Measurements from ENCODE around the gene ACSL6. TPM values are rescaled to one million over a fixed set of nuclear protein-coding genes. Genes with fewer than 3 reads are reported as not detected.

The ACSL6 gene
- total RNA-seq, 2 donors from 2014 or later, result 0.23 to 7.9 TPM

DNA sequence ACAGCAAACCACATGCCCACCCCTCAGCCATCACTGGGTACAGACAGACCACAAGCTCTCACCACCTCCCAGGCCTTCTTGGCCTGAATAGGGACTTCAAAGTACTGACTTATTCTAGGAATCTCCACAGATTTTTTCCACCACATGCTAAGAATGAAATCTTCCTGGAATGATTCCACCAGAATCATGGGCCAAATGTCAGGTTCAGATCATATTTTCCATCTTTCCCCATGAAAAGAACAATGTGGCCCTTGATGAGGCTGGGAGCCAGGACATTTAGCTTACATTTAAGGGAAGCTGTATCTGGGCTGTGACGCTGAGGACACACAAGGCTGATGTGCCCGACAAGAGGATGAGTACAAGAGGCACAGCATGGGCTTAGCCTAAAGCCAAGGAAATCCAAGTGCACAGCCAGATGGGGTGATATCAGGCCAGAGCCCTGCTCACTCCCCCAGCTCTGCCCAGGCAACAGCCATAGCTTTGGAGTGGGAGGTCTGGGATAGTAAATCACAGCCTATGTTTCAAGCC is 28.1 kb downstream of the ACSL6 start:
- Histone ChIP-seq H3K36me3 (no peaks in the 10 kb centered on the region), H3K4me3 (no peak overlapping the region), H3K27ac (no peak overlapping the region), H3K4me1 (replicated peaks) (no peaks in the 10 kb centered on the region), H3K27me3 (replicated peaks; ENCODE audit: insufficient read depth) (no peaks in the 10 kb centered on the region), H3K9me3 (no peaks in the 10 kb centered on the region)
- intact Hi-C loops (cut with DNase I), result no loop called here
- WGBS, result 70% methylated on average over 2 of the region's 2 CpGs
- TF ChIP-seq POLR2A (IDR thresholded peaks at IDR 0.05) (no peak), POLR2AphosphoS5 (IDR thresholded peaks at IDR 0.05) (no peak)
- TF ChIP-seq, protein P1, sequence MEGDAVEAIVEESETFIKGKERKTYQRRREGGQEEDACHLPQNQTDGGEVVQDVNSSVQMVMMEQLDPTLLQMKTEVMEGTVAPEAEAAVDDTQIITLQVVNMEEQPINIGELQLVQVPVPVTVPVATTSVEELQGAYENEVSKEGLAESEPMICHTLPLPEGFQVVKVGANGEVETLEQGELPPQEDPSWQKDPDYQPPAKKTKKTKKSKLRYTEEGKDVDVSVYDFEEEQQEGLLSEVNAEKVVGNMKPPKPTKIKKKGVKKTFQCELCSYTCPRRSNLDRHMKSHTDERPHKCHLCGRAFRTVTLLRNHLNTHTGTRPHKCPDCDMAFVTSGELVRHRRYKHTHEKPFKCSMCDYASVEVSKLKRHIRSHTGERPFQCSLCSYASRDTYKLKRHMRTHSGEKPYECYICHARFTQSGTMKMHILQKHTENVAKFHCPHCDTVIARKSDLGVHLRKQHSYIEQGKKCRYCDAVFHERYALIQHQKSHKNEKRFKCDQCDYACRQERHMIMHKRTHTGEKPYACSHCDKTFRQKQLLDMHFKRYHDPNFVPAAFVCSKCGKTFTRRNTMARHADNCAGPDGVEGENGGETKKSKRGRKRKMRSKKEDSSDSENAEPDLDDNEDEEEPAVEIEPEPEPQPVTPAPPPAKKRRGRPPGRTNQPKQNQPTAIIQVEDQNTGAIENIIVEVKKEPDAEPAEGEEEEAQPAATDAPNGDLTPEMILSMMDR (IDR thresholded peaks at IDR 0.05), result no peak
- no peak for DNase-seq (ENCODE audit: low spot score)

DNA sequence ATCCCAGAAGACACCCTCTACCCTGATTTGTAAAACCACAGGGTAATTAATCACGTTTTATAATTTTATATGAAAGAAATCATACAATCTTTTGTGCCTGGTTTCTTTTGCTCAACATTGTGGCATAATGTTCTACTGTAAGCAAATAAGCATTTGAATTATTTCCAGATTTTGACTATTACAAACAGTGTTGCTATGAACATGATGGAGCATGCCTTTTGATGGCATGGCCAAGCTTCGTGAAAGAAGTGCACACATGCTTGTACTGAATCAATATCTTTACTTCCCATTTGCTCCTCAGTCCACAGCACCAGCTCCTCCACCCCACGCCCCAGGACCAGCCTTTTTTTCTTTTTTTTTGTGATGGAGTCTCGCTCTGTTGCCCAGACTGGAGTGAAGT is 29.9 kb downstream of the ACSL6 start:
- TF ChIP-seq, protein P1 (IDR thresholded peaks at IDR 0.05), result no peak
- TF ChIP-seq POLR2A (IDR thresholded peaks at IDR 0.05) (no peak), POLR2AphosphoS5 (IDR thresholded peaks at IDR 0.05) (no peak)
- 46% methylated on average over 4 of the region's 4 CpGs for WGBS
- H3K27ac ChIP-seq, result no peak overlapping the region
- DNase-seq (ENCODE audit: low spot score), result no peak
- no peak overlapping the region for H3K4me3 ChIP-seq
- intact Hi-C loops (cut with DNase I), result no loop called here
- H3K27me3 ChIP-seq (replicated peaks; ENCODE audit: insufficient read depth), result no peaks in the 10 kb centered on the region
- H3K4me1 ChIP-seq (replicated peaks), result no peaks in the 10 kb centered on the region
- no peaks in the 10 kb centered on the region for H3K9me3 ChIP-seq
- H3K36me3 ChIP-seq, result no peaks in the 10 kb centered on the region

DNA sequence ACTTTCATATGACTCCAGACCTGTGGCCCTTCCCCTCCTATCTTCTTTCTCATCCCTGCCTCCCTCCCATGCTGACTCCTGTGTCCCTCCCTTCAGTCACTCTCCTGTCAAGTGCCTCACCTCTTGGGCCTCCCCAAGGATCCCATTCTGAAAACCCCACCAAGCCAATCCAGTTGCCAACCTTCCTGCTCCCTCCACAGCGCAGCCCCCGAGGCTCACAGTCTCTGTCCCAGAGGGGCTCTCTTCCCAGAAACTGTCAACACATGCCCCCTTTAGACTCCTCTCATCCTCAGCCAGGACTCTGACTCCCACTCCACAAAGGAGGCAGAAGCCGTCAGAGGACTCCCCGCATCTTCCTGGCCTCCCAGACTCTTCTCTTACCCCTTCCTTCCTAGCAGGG is 30.8 kb downstream of the ACSL6 start:
- H3K4me1 ChIP-seq (replicated peaks), result no peaks in the 10 kb centered on the region
- DNase-seq (ENCODE audit: low spot score), result no peak
- TF ChIP-seq POLR2AphosphoS5 (IDR thresholded peaks at IDR 0.05) (no peak), POLR2A (IDR thresholded peaks at IDR 0.05) (no peak)
- TF ChIP-seq, protein P1 (IDR thresholded peaks at IDR 0.05), result no peak

DNA sequence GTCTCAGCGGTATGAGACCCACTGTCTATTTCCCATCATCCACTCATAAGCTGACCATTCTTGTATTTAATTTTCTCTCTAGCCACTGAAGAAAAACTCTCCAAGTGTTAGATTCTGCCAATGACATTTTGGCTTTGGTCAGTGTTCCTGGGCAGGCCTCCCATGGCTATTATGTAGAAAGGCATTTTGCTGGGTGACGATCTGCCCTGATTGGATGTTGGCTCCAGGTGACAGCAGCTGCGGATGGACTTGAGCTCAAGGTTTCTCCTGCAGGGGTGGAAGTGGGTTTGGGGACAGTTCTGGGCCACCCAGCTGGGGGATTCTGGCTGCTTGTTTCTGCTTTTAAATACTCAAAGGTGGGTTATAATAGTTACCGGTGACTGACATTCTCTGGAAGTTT is 31.6 kb downstream of the ACSL6 start:
- WGBS, result 75% methylated on average over 4 of the region's 4 CpGs

More for the DNA sequence above, 30.8 kb downstream of the ACSL6 start:
- Histone ChIP-seq H3K4me3 (no peak overlapping the region), H3K27me3 (replicated peaks; ENCODE audit: insufficient read depth) (no peaks in the 10 kb centered on the region), H3K9me3 (no peaks in the 10 kb centered on the region), H3K27ac (no peak overlapping the region), H3K36me3 (no peaks in the 10 kb centered on the region)
- 88% methylated on average over 4 of the region's 4 CpGs for WGBS
- intact Hi-C loops (cut with DNase I), result no loop called here

DNA sequence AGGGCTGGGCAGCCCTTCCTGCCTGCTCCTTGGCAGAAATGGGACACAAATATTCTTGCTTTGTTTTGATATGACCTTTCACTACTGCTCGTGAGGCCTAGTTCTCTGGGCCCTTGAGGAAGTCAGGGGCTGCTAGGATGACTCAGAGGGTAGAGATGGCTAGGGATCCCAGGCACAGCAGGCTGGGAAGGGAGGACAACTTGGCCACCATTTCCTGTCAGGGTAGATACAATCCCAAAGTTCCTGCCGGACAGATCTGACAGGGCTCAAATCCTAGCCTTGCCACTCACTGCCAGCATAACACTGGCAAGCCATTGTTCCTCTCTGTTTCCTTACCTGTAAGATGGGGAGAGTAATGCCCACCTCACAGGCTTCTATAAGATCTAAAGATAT is 34.2 kb downstream of the ACSL6 start:
- H3K36me3 ChIP-seq, result no peaks in the 10 kb centered on the region
- no peaks in the 10 kb centered on the region for H3K9me3 ChIP-seq
- no peak overlapping the region for H3K4me3 ChIP-seq
- no peak overlapping the region for H3K27ac ChIP-seq
- TF ChIP-seq POLR2A (IDR thresholded peaks at IDR 0.05) (no peak), POLR2AphosphoS5 (IDR thresholded peaks at IDR 0.05) (no peak)
- TF ChIP-seq, protein P1 (IDR thresholded peaks at IDR 0.05), result no peak
- no peaks in the 10 kb centered on the region for H3K27me3 ChIP-seq (replicated peaks; ENCODE audit: insufficient read depth)
- H3K4me1 ChIP-seq (replicated peaks), result no peaks in the 10 kb centered on the region
- intact Hi-C loops (cut with DNase I), result no loop called here
- WGBS, result 88% methylated on average over 2 of the region's 2 CpGs
- DNase-seq (ENCODE audit: low spot score), result no peak

More for the DNA sequence above, 31.6 kb downstream of the ACSL6 start:
- Histone ChIP-seq H3K36me3 (no peaks in the 10 kb centered on the region), H3K4me1 (replicated peaks) (no peaks in the 10 kb centered on the region), H3K27me3 (replicated peaks; ENCODE audit: insufficient read depth) (no peaks in the 10 kb centered on the region), H3K27ac (no peak overlapping the region), H3K9me3 (no peaks in the 10 kb centered on the region), H3K4me3 (no peak overlapping the region)
- TF ChIP-seq POLR2AphosphoS5 (IDR thresholded peaks at IDR 0.05) (no peak), POLR2A (IDR thresholded peaks at IDR 0.05) (no peak)
- TF ChIP-seq, protein P1 (IDR thresholded peaks at IDR 0.05), result no peak
- intact Hi-C loops (cut with DNase I), result no loop called here
- no peak for DNase-seq (ENCODE audit: low spot score)
